OCI-M1 (cell line): Measurements from ENCODE around the gene SDF4.

Source experiments
- DNase-seq: peaks from one replicate; lab custom pipeline; 2025; lab: John Stamatoyannopoulos, UW

Gene SDF4

DNA sequence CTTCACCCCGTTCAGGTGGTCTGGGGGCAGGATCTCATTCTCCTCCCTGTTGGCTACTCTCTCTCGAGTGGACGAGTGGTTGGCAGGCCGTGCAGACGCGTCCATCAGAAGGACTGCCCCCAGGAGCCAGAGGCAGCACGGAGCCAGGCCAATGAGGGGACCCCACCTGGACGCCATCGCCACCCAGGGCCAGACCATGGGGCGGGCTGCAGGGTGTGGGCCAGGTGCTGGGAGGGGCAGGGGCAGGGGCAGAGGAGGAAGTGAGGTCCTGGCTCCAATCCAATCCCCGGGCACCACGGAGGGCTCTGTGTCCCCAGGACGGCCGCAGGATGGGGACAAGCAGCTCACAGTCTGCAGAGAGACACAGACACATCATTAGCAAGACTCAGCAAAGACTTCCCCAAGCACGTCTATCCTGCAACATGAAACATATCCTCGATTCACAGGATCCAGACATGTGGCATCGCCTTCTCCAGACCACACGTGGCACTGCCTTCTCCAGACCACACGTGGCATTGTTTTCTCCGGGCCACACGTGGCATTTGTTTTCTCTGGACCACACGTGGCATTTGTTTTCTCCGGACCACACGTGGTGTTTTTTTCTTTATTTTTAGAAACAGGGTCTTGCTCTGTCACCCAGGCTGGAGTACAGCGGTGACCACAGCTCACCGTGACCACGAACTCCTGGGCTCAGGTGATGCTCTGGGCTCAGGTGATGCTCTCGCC is 3.0 kb downstream of the SDF4 start:
- no peak for DNase-seq

GRCh38 chr1:1228187-1228586 is 3.6 kb downstream of the SDF4 start:
- no peak for DNase-seq

GRCh38 chr1:1227386-1227785 is 4.4 kb downstream of the SDF4 start:
- DNase-seq: no peak

- DNase-seq: no peak
These were observed 5.0 kb downstream of the SDF4 start for GRCh38 chr1:1226566-1227362.

- DNase-seq: no peak
These were observed 5.9 kb downstream of the SDF4 start for GRCh38 chr1:1225913-1226312.

GRCh38 chr1:1225238-1225845 is 6.5 kb downstream of the SDF4 start:
- no peak for DNase-seq

DNA sequence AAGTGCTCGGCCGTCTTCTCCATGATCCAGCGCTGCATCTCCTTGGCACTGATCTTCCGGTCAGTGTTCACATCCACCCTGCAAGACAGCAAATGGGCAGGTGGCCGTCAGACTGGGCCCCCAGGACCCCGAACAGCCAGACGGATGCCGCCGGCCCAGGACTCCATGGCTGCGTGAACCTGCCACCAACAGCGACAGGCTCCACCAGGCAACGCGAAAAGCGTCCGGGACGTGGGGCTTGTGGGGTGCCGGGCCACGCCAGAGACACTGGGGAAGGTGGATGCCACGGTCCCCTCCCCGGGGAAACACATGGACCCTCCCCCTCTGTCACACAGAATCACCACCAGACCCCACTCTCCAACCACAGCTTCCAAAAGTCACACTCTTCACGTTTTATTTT is 7.9 kb downstream of the SDF4 start:
- no peak for DNase-seq

DNA sequence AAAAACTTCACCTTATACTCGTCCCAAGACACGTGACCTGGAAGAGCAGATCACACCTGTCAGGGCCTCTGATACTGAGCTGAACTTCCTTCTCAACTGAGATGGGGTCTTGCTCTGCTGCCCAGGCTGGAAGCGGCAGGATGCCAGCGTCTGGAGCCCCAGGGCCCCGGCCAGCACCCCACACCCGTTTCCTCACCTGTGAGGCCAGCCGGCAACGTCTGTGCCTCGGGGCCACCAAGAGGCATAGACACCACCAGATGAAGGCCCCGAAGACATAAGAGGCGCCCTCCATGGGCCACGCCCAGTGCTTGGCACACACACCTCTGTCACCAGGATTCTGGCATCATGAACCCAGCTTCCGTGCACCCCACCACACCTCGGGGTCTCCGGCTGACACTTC is 8.5 kb downstream of the SDF4 start:
- no peak for DNase-seq

DNA sequence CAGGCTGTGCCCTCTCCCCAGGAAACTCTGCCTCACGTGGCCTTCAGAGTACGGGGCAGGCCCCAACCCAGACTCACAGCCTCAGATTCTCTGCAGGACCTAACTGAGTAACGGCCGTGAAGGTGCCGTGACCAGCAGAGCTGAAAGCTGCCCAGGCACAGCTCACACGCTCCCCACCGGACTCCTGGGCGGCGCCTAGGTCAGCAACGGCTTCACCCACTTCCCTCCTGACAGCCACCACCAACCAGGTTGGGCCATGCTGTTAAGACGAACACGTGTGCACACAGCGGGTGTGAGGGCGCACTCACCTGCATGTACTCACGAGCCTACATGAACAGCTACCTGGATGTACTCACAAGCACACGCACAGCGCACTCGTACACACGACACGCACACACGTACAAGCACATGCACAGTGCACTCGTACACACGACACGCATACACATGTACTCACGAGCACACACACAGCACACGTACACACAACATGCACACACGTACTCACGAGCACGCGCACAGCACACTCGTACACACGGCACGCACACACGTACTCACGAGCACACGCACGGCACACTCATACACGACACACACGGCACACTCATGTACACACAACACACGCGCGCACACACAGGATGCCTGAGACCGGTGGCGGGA is 9.1 kb downstream of the SDF4 start:
- DNase-seq: no peak

DNA sequence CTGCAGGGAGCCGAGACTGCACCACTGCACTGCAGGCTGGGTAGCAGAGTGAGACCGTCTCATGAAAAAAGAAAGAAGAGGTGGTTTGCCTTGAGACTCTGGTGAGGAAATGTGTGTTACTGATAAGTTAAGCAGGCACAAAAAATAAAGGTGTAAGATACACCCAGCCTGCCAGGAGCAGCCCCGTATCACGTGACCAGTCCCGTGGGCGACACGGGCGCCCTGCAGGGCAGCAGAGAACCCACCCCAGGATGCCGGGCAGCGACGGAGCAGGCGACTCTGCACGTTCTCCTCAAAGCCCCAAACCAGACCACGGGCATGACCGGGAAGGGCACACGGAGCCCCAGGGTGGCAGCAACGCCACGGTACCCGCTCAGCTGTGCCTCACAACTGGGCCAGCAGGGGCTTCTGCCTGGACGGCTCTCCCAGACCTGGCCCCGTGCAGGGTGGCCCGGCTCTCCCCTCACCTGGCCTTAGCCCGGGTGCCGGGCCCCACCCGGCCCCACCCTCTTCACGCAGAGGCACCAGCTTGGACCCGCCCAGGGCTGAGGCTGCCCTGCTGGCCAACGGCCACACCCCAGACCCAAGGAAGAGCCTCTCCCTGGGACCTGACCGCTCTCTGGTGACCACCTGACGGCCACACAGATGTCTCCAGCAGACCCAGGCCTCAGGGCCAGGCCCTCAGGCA is 9.8 kb downstream of the SDF4 start:
- DNase-seq: no peak

DNA sequence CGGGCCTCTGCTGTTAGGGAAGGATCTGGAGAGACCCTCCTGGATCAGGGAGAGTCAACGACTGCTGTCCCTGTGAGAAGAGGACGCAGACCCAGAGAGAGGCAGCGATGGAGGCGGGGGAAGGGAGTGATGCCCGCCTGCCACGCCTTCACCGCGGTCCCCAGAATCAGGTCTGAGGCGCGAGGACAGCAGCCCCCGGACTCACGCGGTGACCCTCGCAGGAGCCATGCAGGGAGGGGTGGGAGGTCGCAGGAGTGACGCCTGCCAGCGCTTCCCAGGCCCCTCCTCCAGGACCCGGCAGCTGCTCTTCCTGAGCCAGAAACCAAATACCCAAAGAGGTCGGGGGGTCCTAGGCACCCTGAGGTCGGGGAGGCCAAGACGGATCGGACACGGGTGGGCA is 11.6 kb downstream of the SDF4 start:
- no peak for DNase-seq

- DNase-seq: no peak
These were observed 12.5 kb downstream of the SDF4 start for GRCh38 chr1:1219341-1219740.

DNA sequence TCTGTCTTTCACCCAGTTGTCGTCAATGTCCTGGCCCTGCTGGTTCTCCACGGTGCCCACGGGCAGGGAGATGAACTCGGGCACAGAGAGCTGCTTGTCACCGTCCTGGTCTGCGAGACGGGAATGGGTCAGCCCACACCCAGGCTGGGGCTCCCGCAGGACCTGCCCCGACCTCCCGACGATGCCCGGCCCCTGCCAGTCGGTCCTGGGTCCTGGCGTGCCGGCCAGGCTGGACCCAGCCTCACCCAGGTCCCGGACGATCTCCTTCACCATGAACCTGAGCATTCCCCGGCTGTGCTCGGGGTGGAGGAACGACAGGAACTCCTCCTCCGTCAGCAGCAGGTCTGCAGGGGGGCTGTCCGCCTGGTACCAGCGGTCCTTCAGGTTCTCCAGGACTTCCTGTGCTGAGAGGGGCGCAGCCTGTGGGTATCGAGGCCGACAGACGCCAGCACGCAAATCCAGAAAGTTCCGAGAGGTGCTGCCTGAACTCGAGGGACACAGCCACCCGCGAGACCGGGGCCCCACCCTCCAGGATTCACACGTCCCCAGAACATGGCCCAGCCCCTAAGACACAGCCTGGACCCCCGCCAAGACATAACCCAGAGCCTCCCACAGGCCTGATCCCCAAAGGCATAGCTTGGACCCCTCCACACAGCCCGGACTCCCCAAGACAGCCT is 13.1 kb downstream of the SDF4 start:
- no peak for DNase-seq

DNA sequence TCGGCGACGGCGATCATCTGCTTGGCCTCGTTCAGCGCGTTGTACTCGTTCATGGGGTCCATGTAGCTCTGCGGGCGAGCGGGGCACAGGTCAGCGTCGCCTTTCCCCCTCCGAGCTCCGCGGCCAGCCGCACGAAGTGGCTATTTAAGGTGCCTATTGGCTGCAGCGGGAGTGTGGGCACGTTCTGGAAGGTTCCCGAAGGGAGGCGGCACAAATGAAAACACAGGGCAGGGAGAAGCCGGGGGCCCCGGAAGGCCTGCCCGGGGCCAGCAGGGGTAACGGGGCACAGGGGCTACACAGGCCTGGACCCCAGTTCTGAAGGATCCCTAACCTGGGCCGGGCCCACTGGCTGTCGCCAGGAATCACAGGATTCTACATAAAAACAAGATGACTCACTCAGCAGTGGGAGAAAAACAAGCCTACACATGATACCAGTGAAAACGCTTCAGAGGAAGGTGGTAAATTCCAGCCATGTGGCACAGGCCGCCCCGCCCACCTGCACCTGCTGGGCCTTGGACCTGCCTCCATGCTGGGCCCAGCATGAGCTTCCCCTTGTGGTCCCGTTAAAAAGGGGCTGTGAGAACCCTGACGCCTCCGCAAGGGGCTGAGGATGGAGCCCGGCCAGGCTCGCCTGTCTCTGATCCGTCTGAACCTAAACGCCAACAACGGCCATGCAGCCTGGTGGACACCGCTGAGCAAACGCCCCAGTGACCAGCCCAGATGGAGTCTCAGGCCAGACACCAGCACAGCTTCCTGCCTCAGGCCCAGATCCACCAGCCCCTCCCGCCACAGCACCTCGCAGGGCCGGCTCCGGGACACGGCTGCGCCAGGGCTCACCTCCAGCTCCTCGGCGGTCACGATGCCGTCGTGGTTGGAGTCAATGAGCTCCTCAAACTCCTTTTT is 13.9 kb downstream of the SDF4 start:
- no peak for DNase-seq

- no peak for DNase-seq
These were observed 14.8 kb downstream of the SDF4 start for GRCh38 chr1:1216770-1217620.

- DNase-seq: no peak
These were observed 15.8 kb downstream of the SDF4 start for GRCh38 chr1:1215881-1216605.

DNA sequence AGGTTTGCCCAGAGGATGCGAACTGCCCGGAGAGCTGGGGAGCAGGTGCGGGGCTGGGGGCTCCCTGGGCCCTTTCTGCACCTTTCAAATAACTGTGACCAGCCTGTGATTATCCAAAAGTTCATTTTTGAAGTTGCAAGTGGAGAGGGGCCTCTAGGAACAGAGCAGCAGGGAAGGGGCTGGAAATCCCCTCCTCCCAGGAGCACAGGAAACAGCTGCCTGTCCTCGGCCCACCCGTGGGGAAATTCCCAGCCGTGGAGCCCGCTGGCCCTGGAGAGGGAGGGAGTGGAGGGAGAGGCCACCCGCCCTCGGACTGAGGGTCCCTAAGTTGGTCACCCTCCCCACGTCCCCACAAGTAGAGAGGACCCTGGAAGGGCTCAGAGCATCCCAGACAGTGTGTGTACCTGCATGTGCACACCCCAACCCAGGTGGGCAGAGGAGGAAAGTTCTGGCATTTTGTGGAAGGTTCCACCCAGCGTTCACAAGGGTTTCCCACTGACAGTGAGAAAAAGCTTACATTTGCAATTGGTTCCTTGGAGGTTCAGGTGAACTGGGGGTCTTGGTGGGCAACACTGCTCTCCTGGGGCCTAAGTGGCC is 16.6 kb downstream of the SDF4 start:
- DNase-seq: no peak
